A673 (cell line): ENCODE results near the gene CAMK1D. TPM values are rescaled to one million over a fixed set of nuclear protein-coding genes. Genes with fewer than 3 reads are reported as not detected.

ENCODE experiments used
- BruUV-seq: library from RNA; stranded (reverse); fragments of 400-500 nt; replicated peaks from 2 replicates; lab custom pipeline; 2021; lab: Mats Ljungman, UMichigan
- CTCF ChIA-PET: fragments of 300-600 bp; sonication (Branson Sonifier 250); formaldehyde crosslinking; loops from one replicate; lab custom pipeline; 2022; ENCODE audit warnings: antibody characterized with exemption; lab: Charles Lee
- POLR2A ChIA-PET: fragments of 300-600 bp; sonication (Branson Sonifier 250); formaldehyde crosslinking; loops from one replicate; lab custom pipeline; 2022; ENCODE audit warnings: antibody characterized with exemption; ENCODE audit not compliant: low non-redundant PET; lab: Charles Lee
- DNase-seq: peaks from one replicate; pipeline ENCODE4 v3.0.0-alpha.2; 2015; ENCODE audit warnings: low spot score
- H3K27ac ChIP-seq: fragments of 200-600 bp; sonication (generic); 2 replicates; pipeline ENCODE4 v1.5.1; 2016; ENCODE audit warnings: mixed run types, low read depth, mild to moderate bottlenecking, mixed read lengths, antibody characterized with exemption, low read length; ENCODE audit not compliant: poor library complexity, severe bottlenecking
- H3K27me3 ChIP-seq: fragments of 200-600 bp; sonication (generic); replicated peaks from 2 replicates; pipeline ENCODE4 v1.6.1; 2017; ENCODE audit warnings: mixed run types, low read depth, mild to moderate bottlenecking, mixed read lengths, antibody characterized with exemption, low read length; ENCODE audit not compliant: insufficient read depth, poor library complexity
- H3K36me3 ChIP-seq: fragments of 200-600 bp; sonication (generic); 2 replicates; pipeline ENCODE4 v1.6.1; 2016; ENCODE audit warnings: mixed run types, mild to moderate bottlenecking, mixed read lengths, antibody characterized with exemption, low read length; ENCODE audit not compliant: insufficient read depth, poor library complexity, severe bottlenecking
- H3K4me1 ChIP-seq: fragments of 200-600 bp; sonication (generic); 2 replicates; pipeline ENCODE4 v1.6.1; 2017; ENCODE audit warnings: mixed run types, mild to moderate bottlenecking, mixed read lengths, antibody characterized with exemption, low read length; ENCODE audit not compliant: insufficient read depth, poor library complexity, severe bottlenecking
- H3K4me3 ChIP-seq: fragments of 200-600 bp; sonication (generic); 2 replicates; pipeline ENCODE4 v1.5.1; 2016; ENCODE audit warnings: low read depth, mixed run types, mild to moderate bottlenecking, mixed read lengths, low read length; ENCODE audit not compliant: poor library complexity, severe bottlenecking
- H3K9me3 ChIP-seq: fragments of 200-600 bp; sonication (generic); 2 replicates; pipeline ENCODE4 v1.6.1; 2016; ENCODE audit warnings: mixed run types, low read depth, mild to moderate bottlenecking, mixed read lengths, antibody characterized with exemption, low read length; ENCODE audit not compliant: poor library complexity, severe bottlenecking
- CTCF ChIP-seq: fragments of 300-800, 200-600 bp; sonication (generic); conservative IDR thresholded peaks from 2 replicates; pipeline ENCODE4 v1.5.1; 2017; ENCODE audit warnings: low read depth, mild to moderate bottlenecking, antibody characterized with exemption, low read length, moderate library complexity, mixed read lengths
- EZH2 ChIP-seq: fragments of 200-600 bp; sonication (generic); IDR thresholded peaks from 2 replicates; pipeline ENCODE4 v1.6.1; 2017; ENCODE audit warnings: borderline replicate concordance, low read depth, mild to moderate bottlenecking, mixed read lengths, antibody characterized with exemption, low read length; ENCODE audit not compliant: poor library complexity, severe bottlenecking
- intact Hi-C: fragments of 100-400 bp; cut with micrococcal nuclease; formaldehyde crosslinking; loops from one replicate; pipeline ENCODE4 v1.10.0; 2022; ENCODE audit not compliant: unreplicated experiment
- total RNA-seq: library from RNA; stranded (reverse); gene quantifications from 2 replicates; pipeline ENCODE4 v1.2.3, GENCODE V29; 2021

The CAMK1D gene
- total RNA-seq, 1 experiment from 2014 or later: 23.7 TPM

DNA sequence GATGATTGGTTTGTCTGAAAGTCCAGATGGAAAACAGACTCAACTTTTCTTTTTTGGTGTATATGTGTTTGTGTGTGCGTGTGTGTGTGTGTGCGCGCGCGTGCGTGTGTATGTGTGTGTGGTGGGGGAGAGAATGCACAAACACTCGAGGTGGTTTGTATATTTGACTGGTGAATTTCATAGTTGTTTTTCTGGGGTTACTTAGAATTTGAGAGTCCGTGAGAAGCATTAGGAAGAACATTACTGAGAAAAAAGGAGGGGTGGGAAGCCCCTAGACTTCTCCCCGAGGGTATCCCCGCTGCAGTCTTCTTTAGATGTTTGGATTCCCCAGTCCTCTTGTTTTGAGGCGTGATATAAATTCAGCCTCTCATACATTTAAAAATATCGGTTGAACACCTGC lies 6.0 kb downstream of the CAMK1D start:
- Histone ChIP-seq H3K9me3 (no peaks in the 10 kb centered on the region), H3K27ac (no peak overlapping the region), H3K36me3 (no peaks in the 10 kb centered on the region), H3K4me3 (no peak overlapping the region), H3K27me3 (no peaks in the 10 kb centered on the region), H3K4me1 (peaks cover 32% of the 10 kb centered on the region)
- no TSS peak for BruUV-seq
- CTCF ChIA-PET: interaction anchor here (0.7 kb wide), 1 partner anchor 22 kb away, joined by 5 read pairs; no protein-coding TSS in a partner anchor
- POLR2A ChIA-PET: no interaction called here
- no peak for DNase-seq
- TF ChIP-seq EZH2: no peak
- no peak for TF ChIP-seq CTCF
- intact Hi-C loops: loop anchor here (10.0 kb wide), 1 partner anchor 179 kb away; no protein-coding TSS in a partner anchor

- ChIA-PET POLR2A (interaction anchor here (0.6 kb wide), 1 partner anchor 8 kb away, joined by 8 read pairs; the partner anchor contains the start of gene CAMK1D), CTCF (no interaction called here)
- no peaks in the 10 kb centered on the region for H3K36me3 ChIP-seq
- no peak overlapping the region for H3K27ac ChIP-seq
- H3K4me3 ChIP-seq: no peak overlapping the region
- no TSS peak for BruUV-seq
- intact Hi-C loops: loop anchor here (10.0 kb wide), 1 partner anchor 177 kb away; no protein-coding TSS in a partner anchor
- TF ChIP-seq EZH2 (no peak), CTCF (no peak)
- no peaks in the 10 kb centered on the region for H3K9me3 ChIP-seq
- peaks cover 38% of the 10 kb centered on the region for H3K4me1 ChIP-seq
- H3K27me3 ChIP-seq: no peaks in the 10 kb centered on the region
- DNase-seq: no peak
These were observed 8.3 kb downstream of the CAMK1D start for GRCh38 chr10:12357525-12358151.

GRCh38 chr10:12358863-12359564 lies 9.7 kb downstream of the CAMK1D start:
- H3K4me1 ChIP-seq: peaks cover 26% of the 10 kb centered on the region
- H3K9me3 ChIP-seq: no peaks in the 10 kb centered on the region
- ChIA-PET CTCF (no interaction called here), POLR2A (no interaction called here)
- TF ChIP-seq EZH2 (no peak), CTCF (no peak)
- DNase-seq: no peak
- no peaks in the 10 kb centered on the region for H3K36me3 ChIP-seq
- no peak overlapping the region for H3K4me3 ChIP-seq
- BruUV-seq: no TSS peak
- no peak overlapping the region for H3K27ac ChIP-seq
- H3K27me3 ChIP-seq: no peaks in the 10 kb centered on the region
- intact Hi-C loops: loop anchor here (10.0 kb wide), 1 partner anchor 176 kb away; no protein-coding TSS in a partner anchor
